IMR-90 (cell line): ENCODE measurements around the gene GNG8. TPM values are rescaled to one million over a fixed set of nuclear protein-coding genes. Genes with fewer than 3 reads are reported as not detected.

ENCODE experiments used
- ATAC-seq: fragments of 200-7000 bp; cut with Tn5 transposase; 2 replicates; pipeline ENCODE4 v1.9.1; 2020; ENCODE audit warnings: low read depth, mild to moderate bottlenecking, moderate library complexity
- BruUV-seq: library from RNA; stranded (reverse); fragments of 400-500 nt; replicated peaks from 2 replicates; lab custom pipeline; 2021; lab: Mats Ljungman, UMichigan
- CTCF ChIA-PET: fragments of 300-600 bp; formaldehyde crosslinking; extraction: SDS; loops from one replicate; lab custom pipeline; 2021; ENCODE audit warnings: antibody characterized with exemption; lab: Yijun Ruan, JAX
- POLR2A ChIA-PET: fragments of 300-600 bp; sonication (Branson Sonifier 250); formaldehyde crosslinking; loops from one replicate; lab custom pipeline; 2022; ENCODE audit warnings: antibody characterized with exemption; ENCODE audit not compliant: unreplicated experiment; lab: Charles Lee
- DNase-seq: peaks from one replicate; pipeline ENCODE4 v3.0.0; 2013
- H2AFZ ChIP-seq: replicated peaks from 2 replicates; pipeline ENCODE3; 2013; ENCODE audit warnings: low read length, mild to moderate bottlenecking; ENCODE audit not compliant: poor library complexity
- H2AK5ac ChIP-seq: 2 replicates; pipeline ENCODE4 v1.6.1; 2013; ENCODE audit warnings: low read depth, low read length, inconsistent platforms
- H2AK9ac ChIP-seq: replicated peaks from 2 replicates; pipeline ENCODE3; 2013; ENCODE audit warnings: mild to moderate bottlenecking, low read depth, low read length, moderate library complexity; ENCODE audit not compliant: poor library complexity
- H2BK120ac ChIP-seq: 2 replicates; pipeline ENCODE4 v1.6.1; 2013; ENCODE audit warnings: low read depth, low read length, inconsistent platforms
- H2BK15ac ChIP-seq: 3 replicates; pipeline ENCODE4 v1.6.1; 2013; ENCODE audit warnings: low read depth, low read length, inconsistent platforms
- H2BK20ac ChIP-seq: 2 replicates; pipeline ENCODE4 v1.6.1; 2013; ENCODE audit warnings: low read depth, mild to moderate bottlenecking, inconsistent platforms, low read length, moderate library complexity
- H2BK5ac ChIP-seq: 2 replicates; pipeline ENCODE4 v1.6.1; 2013; ENCODE audit warnings: mild to moderate bottlenecking, low read depth, low read length, inconsistent platforms; ENCODE audit not compliant: poor library complexity, severe bottlenecking
- H3K14ac ChIP-seq: replicated peaks from 2 replicates; pipeline ENCODE4 v1.6.1; 2013; ENCODE audit warnings: low read depth, low read length, inconsistent platforms
- H3K18ac ChIP-seq: 2 replicates; pipeline ENCODE4 v1.6.1; 2013; ENCODE audit warnings: low read depth, low read length, control low read depth
- H3K23ac ChIP-seq: 2 replicates; pipeline ENCODE4 v1.6.1; 2013; ENCODE audit warnings: low read depth, low read length, inconsistent platforms
- H3K27ac ChIP-seq: 2 replicates; pipeline ENCODE4 v1.5.1; 2013; ENCODE audit warnings: mild to moderate bottlenecking, control low read depth, low read length; ENCODE audit not compliant: insufficient read depth
- H3K27me3 ChIP-seq: 2 replicates; pipeline ENCODE4 v1.6.1; 2013; ENCODE audit warnings: low read length; ENCODE audit not compliant: control insufficient read depth, insufficient read depth
- H3K36me3 ChIP-seq: 2 replicates; pipeline ENCODE4 v1.6.1; 2013; ENCODE audit warnings: low read length, mixed read lengths; ENCODE audit not compliant: control insufficient read depth, insufficient read depth
- H3K4ac ChIP-seq: 2 replicates; pipeline ENCODE4 v1.6.1; 2013; ENCODE audit warnings: low read depth, low read length, inconsistent platforms
- H3K4me1 ChIP-seq: 2 replicates; pipeline ENCODE4 v1.6.1; 2013; ENCODE audit warnings: low read length, mixed read lengths; ENCODE audit not compliant: control insufficient read depth, insufficient read depth
- H3K4me2 ChIP-seq: 2 replicates; pipeline ENCODE4 v1.6.1; 2013; ENCODE audit warnings: low read depth, mild to moderate bottlenecking, control low read depth, low read length, moderate library complexity
- H3K4me3 ChIP-seq: 2 replicates; pipeline ENCODE4 v1.5.1; 2013; ENCODE audit warnings: low read depth, mild to moderate bottlenecking, control low read depth, low read length, moderate library complexity; ENCODE audit not compliant: insufficient read depth
- H3K56ac ChIP-seq: 2 replicates; pipeline ENCODE4 v1.6.1; 2013; ENCODE audit warnings: low read length, inconsistent platforms; ENCODE audit not compliant: insufficient read depth; ENCODE audit errors: extremely low read depth
- H3K79me1 ChIP-seq, 2 experiments: 2 replicates each; pipeline ENCODE4 v1.6.1; 2013; ENCODE audit warnings: low read length in 2 of 2, inconsistent platforms in 1 of 2, low read depth in 1 of 2
- H3K9ac ChIP-seq: 2 replicates; pipeline ENCODE4 v1.6.1; 2013; ENCODE audit warnings: low read depth, low read length, control low read depth
- H3K9me1 ChIP-seq: 2 replicates; pipeline ENCODE4 v1.6.1; 2013; ENCODE audit warnings: low read length, inconsistent platforms; ENCODE audit not compliant: insufficient read depth
- H3K9me3 ChIP-seq: 2 replicates; pipeline ENCODE4 v1.6.1; 2013; ENCODE audit warnings: low read length; ENCODE audit not compliant: control insufficient read depth, insufficient read depth
- H4K20me1 ChIP-seq: 2 replicates; pipeline ENCODE4 v1.6.1; 2013; ENCODE audit warnings: low read length, inconsistent platforms; ENCODE audit not compliant: insufficient read depth
- H4K5ac ChIP-seq: 2 replicates; pipeline ENCODE4 v1.6.1; 2013; ENCODE audit warnings: mild to moderate bottlenecking, low read depth, low read length, control low read depth
- H4K8ac ChIP-seq, 2 experiments: 2 replicates each; pipeline ENCODE4 v1.6.1; 2013; ENCODE audit warnings: low read depth in 2 of 2, low read length in 2 of 2, control low read depth in 1 of 2, inconsistent platforms in 1 of 2
- H4K91ac ChIP-seq: 2 replicates; pipeline ENCODE4 v1.6.1; 2013; ENCODE audit warnings: low read depth, low read length, inconsistent platforms; ENCODE audit not compliant: insufficient read depth
- CEBPB ChIP-seq: IDR thresholded peaks from 2 replicates; pipeline ENCODE4 v1.6.1; 2012; ENCODE audit warnings: low read depth, low read length, improper control_type of control experiment
- MAFK ChIP-seq: IDR thresholded peaks from 2 replicates; pipeline ENCODE4 v1.6.1; 2012; ENCODE audit warnings: low read depth, low read length, improper control_type of control experiment
- POLR2A ChIP-seq: IDR thresholded peaks from 2 replicates; pipeline ENCODE4 v1.6.1; 2012; ENCODE audit warnings: mild to moderate bottlenecking, low read depth, low read length
- RFX5 ChIP-seq: IDR thresholded peaks from 2 replicates; pipeline ENCODE4 v1.8.0; 2012; ENCODE audit warnings: low read depth, mild to moderate bottlenecking, low read length, moderate library complexity
- WGBS, 2 experiments: methylation state at CpG; one replicate each; pipeline versions ENCODE4 v1.1.5 to v1.1.7; 2013; ENCODE audit warnings: missing lambda C conversion rate in 2 of 2; ENCODE audit not compliant: insufficient read length in 1 of 2; ENCODE audit errors: extremely low coverage in 2 of 2; 5-methylcytosine and 5-hydroxymethylcytosine counted together
- dilution Hi-C: fragments of 300-500 bp; cut with HindIII; formaldehyde crosslinking; loops from one replicate; pipeline ENCODE4 v1.14.3; 2018; ENCODE audit warnings: low sequenced_read_pairs; ENCODE audit not compliant: unreplicated experiment
- in situ Hi-C: fragments of 300-500 bp; cut with MboI; formaldehyde crosslinking; loops from 3 replicates; pipeline ENCODE4 v1.14.3; 2019; ENCODE audit warnings: low sequenced_read_pairs, inconsistent platforms, mixed read lengths
- intact Hi-C: fragments of 100-400 bp; cut with micrococcal nuclease; formaldehyde crosslinking; loops from 2 replicates; pipeline ENCODE4 v1.10.0; 2022
- polyA plus RNA-seq, 3 experiments: library from polyadenylated mRNA; depleted of rRNA; stranded (reverse); fragments of >200 nt; gene quantifications; 2 replicates each; pipeline ENCODE4 v1.2.3, GENCODE V29; 2012; ENCODE audit warnings: low replicate concordance in 1 of 3
- total RNA-seq: library from RNA; depleted of rRNA; stranded (reverse); fragments of >200 nt; gene quantifications from 2 replicates; pipeline ENCODE4 v1.2.3, GENCODE V29; 2012

Gene GNG8
- total and polyA plus RNA-seq, 2 of the 4 experiments (the other 2 are of a cell fraction) = not detected

DNA sequence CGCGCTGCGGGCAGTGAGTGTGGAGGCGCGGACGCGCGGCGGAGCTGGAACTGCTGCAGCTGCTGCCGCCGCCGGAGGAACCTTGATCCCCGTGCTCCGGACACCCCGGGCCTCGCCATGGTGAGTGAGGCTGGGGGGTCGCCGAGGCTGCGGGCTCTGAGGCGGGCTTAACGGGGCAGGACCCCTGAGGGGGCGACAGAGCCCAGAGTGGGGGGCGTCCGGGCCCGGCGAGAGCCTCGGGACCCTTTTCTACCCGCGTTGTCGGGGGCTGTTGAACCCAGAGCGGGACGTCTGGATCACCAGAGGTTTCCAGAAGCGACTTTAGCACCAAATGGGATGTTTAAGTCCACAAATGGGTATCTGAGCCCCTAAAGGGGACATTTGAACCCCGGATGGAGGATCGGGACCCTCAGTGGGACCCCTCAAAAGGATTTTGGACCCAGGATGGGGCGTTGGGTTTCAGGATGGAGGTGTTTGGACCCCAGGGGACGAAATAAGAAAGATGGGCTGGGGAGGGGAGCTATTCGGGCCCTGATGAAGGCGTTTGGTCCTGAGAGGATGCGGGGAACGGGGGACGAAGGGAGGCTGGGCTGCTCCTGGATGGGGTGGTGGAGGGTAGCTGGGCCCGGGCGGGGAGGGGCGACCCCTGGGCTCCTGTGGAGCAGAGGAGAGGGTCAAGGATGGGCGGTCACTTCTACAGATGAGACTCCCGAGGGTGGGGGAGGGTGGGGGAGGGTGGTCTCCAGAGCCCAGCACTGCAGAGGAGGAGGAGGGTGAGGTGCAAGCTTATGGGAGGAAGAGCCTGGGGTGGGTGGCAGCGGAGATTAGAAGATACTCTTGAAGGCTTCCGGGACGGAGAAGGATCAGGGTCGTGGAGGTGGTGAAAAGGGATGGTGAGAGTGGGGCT lies 34.4 kb downstream of the GNG8 start, which contains the start of gene CALM3:
Gene CALM3, plus strand, starts transcription at position 13 of the 907 bp plus-strand sequence. Its CDS starts 105 bp downstream, at position 118.
- Histone ChIP-seq H3K18ac (peak within 1 kb of the TSS; percentile 96), H4K91ac (peak within 1 kb of the TSS; percentile 100), H3K23ac (peak within 1 kb of the TSS; percentile 100), H3K4me2 (peak within 1 kb of the TSS; percentile 91), H3K9me3 (peaks cover 4% of the 10 kb centered on the region; the same call in 1 of the 2 replicates), H3K36me3 (peaks cover 11% of the 10 kb centered on the region), H3K27ac (peak within 1 kb of the TSS; percentile 91), H3K56ac (peak within 1 kb of the TSS; percentile 99), H2BK5ac (peak within 1 kb of the TSS; percentile 99), H2AK9ac (peak within 1 kb of the TSS; percentile 99), H4K5ac (peak within 1 kb of the TSS; percentile 97), H4K20me1 (peaks cover 48% of the 10 kb centered on the region), H3K4ac (peak within 1 kb of the TSS; percentile 100), H3K4me1 (peaks cover 15% of the 10 kb centered on the region), H2AK5ac (peak within 1 kb of the TSS; percentile 94), H3K27me3 (no peaks in the 10 kb centered on the region), H2BK120ac (peak within 1 kb of the TSS; percentile 100), H3K79me1 (peaks cover 3 to 50% of the 10 kb centered on the region in 2 experiments; a peak in 3 of 4 replicates), H2BK15ac (peak within 1 kb of the TSS; percentile 95; the same call in 2 of the 3 replicates), H3K9ac (peak within 1 kb of the TSS; percentile 96), H4K8ac (peak within 1 kb of the TSS; percentile 79 to 100), H3K4me3 (peak within 1 kb of the TSS; percentile 87), H2BK20ac (peak within 1 kb of the TSS; percentile 100), H3K9me1 (peaks cover 16% of the 10 kb centered on the region), H3K14ac (peak within 1 kb of the TSS; percentile 100), H2AFZ (peak within 1 kb of the TSS; percentile 100)
- in situ Hi-C loops (no loop called here), dilution Hi-C loops (no loop called here), intact Hi-C loops (no loop called here)
- POLR2A ChIA-PET = interaction anchor here (1.1 to 1.3 kb wide), 2 partner anchors 10 to 30 kb away, joined by 3 read pairs; no protein-coding TSS in a partner anchor
- WGBS, 2 experiments = 1% methylated on average over 28 of the region's 51 CpGs; no CpG with 5 or more reads in 1 of the 2 experiments
- DNase-seq (no peak), ATAC-seq (no peak)
- CTCF ChIA-PET = interaction anchor here (0.6 to 1.6 kb wide), 2 partner anchors 16 to 61 kb away, joined by 4 to 8 read pairs; no protein-coding TSS in a partner anchor
- TF ChIP-seq RFX5 (no peak), MAFK (no peak), POLR2A (peak; percentile 64), CEBPB (no peak)
- no TSS peak for BruUV-seq
